NCI-H2196 (cell line): ENCODE measurements around the gene SPRR2E.
A peak's percentile ranks its signal among the peaks of the same experiment; 100 is the strongest.
"Not testable (repeated sequence)": the region's sequence is repeated elsewhere in the genome, so short reads cannot be mapped to it uniquely, and the experiment has no call there.

ENCODE experiments used
- DNase-seq: peaks from one replicate; lab custom pipeline; 2025; ENCODE audit not compliant: unreplicated experiment; lab: John Stamatoyannopoulos, UW

Gene SPRR2E

GRCh38 chr1:153094426-153094825 lies at the start of gene SPRR2E:
SPRR2E (minus strand) TSS chr1:153094526; CDS start chr1:153093751, 775 bp downstream.
- no peak for DNase-seq

- no peak for DNase-seq
Observed at GRCh38 chr1:153141377-153141776, 47.1 kb upstream of the SPRR2E start.

GRCh38 chr1:153140484-153140883 lies 46.2 kb upstream of the SPRR2E start:
- no peak for DNase-seq

- no peak for DNase-seq
Observed at GRCh38 chr1:153133743-153134142, 39.4 kb upstream of the SPRR2E start.

- no peak for DNase-seq
Observed at GRCh38 chr1:153133267-153133666, 38.9 kb upstream of the SPRR2E start.

GRCh38 chr1:153128688-153129087 lies 34.4 kb upstream of the SPRR2E start:
- DNase-seq: not testable (repeated sequence)

- no peak for DNase-seq
Observed at GRCh38 chr1:153127296-153127695, 33.0 kb upstream of the SPRR2E start.

GRCh38 chr1:153125536-153125935 lies 31.2 kb upstream of the SPRR2E start:
- no peak for DNase-seq

GRCh38 chr1:153123793-153124192 lies 29.5 kb upstream of the SPRR2E start:
- DNase-seq: not testable (repeated sequence)

- peak; percentile 81 for DNase-seq
Observed at GRCh38 chr1:153122831-153123421, 28.6 kb upstream of the SPRR2E start.

- no peak for DNase-seq
Observed at GRCh38 chr1:153120945-153121344, 26.6 kb upstream of the SPRR2E start.

GRCh38 chr1:153119491-153119971 lies 25.2 kb upstream of the SPRR2E start:
- no peak for DNase-seq

GRCh38 chr1:153115264-153115663 lies 20.9 kb upstream of the SPRR2E start:
- DNase-seq: not testable (repeated sequence)

- DNase-seq: no peak
Observed at GRCh38 chr1:153113416-153113815, 19.1 kb upstream of the SPRR2E start, which contains the start of gene SPRR2F. SPRR2F (minus strand) TSS chr1:153113516; CDS start chr1:153112733, 783 bp downstream.

- not testable (repeated sequence) for DNase-seq
Observed at GRCh38 chr1:153112454-153112853, 18.1 kb upstream of the SPRR2E start.

GRCh38 chr1:153100245-153100644 lies 5.9 kb upstream of the SPRR2E start:
- no peak for DNase-seq

- no peak for DNase-seq
Observed at GRCh38 chr1:153099461-153100045, 5.2 kb upstream of the SPRR2E start.

GRCh38 chr1:153095764-153096163 lies 1.4 kb upstream of the SPRR2E start:
- no peak for DNase-seq

- no peak for DNase-seq
Observed at GRCh38 chr1:153087652-153088051, 6.7 kb downstream of the SPRR2E start.

GRCh38 chr1:153081736-153082135 lies 12.6 kb downstream of the SPRR2E start:
- DNase-seq: no peak

GRCh38 chr1:153072806-153073726 lies 21.3 kb downstream of the SPRR2E start:
- DNase-seq: no peak

GRCh38 chr1:153071511-153071910 lies 22.8 kb downstream of the SPRR2E start, which contains the start of gene SPRR2B:
SPRR2B (minus strand) TSS chr1:153071611; CDS start chr1:153070839, 772 bp downstream.
- no peak for DNase-seq
